Measurements from ENCODE around the gene COPS6. TPM values are rescaled to one million over a fixed set of nuclear protein-coding genes. Genes with fewer than 3 reads are reported as not detected.

COPS6 gene
- total RNA-seq, 1 donor from 2014 or later: 77.4 TPM

DNA sequence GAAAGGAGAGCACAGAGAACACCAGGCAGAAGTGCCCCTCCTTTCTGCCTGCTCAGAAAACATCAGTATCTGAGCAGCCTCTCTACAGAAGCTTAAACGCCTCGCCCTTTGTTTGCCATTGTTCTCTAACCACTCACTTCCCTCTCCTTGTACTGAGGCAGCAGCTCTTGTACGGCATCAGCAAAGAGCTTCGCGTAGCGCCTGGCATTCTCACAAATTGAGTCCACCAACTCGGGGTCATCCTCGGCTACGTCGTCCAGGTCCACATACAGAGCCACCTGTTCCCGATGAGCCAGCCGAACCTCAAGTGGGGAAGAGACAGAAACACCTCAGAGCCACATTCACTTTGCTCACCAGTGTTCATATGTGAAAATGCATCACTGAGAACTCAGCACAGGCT lies 10.7 kb downstream of the COPS6 start:
- Mint-ChIP-seq H3K27me3 (ENCODE audit: unreplicated experiment) (peaks cover 29% of the 10 kb centered on the region), H3K4me1 (ENCODE audit: low read depth, unreplicated experiment) (peaks cover 32% of the 10 kb centered on the region), H3K4me3 (ENCODE audit: unreplicated experiment) (peak overlapping the region; percentile 99), H3K9me3 (ENCODE audit: unreplicated experiment) (peaks cover 31% of the 10 kb centered on the region), H3K36me3 (ENCODE audit: unreplicated experiment) (peaks cover 23% of the 10 kb centered on the region), H3K27ac (ENCODE audit: unreplicated experiment) (peak overlapping the region; percentile 98)
- no peak for DNase-seq
- TF ChIP-seq, protein P1, sequence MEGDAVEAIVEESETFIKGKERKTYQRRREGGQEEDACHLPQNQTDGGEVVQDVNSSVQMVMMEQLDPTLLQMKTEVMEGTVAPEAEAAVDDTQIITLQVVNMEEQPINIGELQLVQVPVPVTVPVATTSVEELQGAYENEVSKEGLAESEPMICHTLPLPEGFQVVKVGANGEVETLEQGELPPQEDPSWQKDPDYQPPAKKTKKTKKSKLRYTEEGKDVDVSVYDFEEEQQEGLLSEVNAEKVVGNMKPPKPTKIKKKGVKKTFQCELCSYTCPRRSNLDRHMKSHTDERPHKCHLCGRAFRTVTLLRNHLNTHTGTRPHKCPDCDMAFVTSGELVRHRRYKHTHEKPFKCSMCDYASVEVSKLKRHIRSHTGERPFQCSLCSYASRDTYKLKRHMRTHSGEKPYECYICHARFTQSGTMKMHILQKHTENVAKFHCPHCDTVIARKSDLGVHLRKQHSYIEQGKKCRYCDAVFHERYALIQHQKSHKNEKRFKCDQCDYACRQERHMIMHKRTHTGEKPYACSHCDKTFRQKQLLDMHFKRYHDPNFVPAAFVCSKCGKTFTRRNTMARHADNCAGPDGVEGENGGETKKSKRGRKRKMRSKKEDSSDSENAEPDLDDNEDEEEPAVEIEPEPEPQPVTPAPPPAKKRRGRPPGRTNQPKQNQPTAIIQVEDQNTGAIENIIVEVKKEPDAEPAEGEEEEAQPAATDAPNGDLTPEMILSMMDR (IDR thresholded peaks at IDR 0.05; ENCODE audit: partially characterized antibody, unreplicated experiment): no peak

DNA sequence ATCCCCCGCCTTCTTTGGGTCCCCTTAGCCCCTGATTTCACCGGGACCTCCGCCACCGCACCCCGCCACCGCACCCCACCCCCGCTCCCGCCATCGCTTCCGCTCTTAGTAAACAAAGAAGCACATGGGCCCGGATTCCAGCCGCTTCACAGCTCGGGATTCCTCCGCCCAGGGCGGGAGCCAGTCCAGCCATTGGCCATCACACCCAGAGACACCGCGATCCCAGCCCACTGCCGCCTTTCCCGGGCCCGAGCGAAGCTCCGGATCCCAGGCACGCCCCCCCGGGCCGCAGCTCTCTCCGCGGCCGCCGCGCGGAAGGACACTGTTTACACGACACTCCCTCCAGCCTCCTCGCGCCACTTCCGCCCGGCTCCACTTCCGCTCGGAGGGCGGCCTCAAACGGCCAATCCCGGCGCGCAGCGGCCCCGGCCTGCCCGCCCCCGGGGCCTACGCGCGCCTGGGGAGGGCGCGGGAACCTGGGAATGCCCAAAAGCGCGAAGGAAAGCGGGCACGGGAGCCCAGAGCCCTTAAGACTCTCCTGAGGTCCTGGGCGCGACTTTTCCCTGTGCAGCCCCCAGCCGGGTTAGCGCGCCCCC lies 11.7 kb downstream of the COPS6 start:
- Mint-ChIP-seq H3K27ac (ENCODE audit: unreplicated experiment) (peak overlapping the region; percentile 98), H3K9me3 (ENCODE audit: unreplicated experiment) (peaks cover 31% of the 10 kb centered on the region), H3K4me3 (ENCODE audit: unreplicated experiment) (peak overlapping the region; percentile 99), H3K27me3 (ENCODE audit: unreplicated experiment) (peaks cover 29% of the 10 kb centered on the region), H3K4me1 (ENCODE audit: low read depth, unreplicated experiment) (peaks cover 28% of the 10 kb centered on the region), H3K36me3 (ENCODE audit: unreplicated experiment) (peaks cover 23% of the 10 kb centered on the region)
- peak; percentile 98 for DNase-seq
- TF ChIP-seq, protein P1 (IDR thresholded peaks at IDR 0.05; ENCODE audit: partially characterized antibody, unreplicated experiment): no peak

DNA sequence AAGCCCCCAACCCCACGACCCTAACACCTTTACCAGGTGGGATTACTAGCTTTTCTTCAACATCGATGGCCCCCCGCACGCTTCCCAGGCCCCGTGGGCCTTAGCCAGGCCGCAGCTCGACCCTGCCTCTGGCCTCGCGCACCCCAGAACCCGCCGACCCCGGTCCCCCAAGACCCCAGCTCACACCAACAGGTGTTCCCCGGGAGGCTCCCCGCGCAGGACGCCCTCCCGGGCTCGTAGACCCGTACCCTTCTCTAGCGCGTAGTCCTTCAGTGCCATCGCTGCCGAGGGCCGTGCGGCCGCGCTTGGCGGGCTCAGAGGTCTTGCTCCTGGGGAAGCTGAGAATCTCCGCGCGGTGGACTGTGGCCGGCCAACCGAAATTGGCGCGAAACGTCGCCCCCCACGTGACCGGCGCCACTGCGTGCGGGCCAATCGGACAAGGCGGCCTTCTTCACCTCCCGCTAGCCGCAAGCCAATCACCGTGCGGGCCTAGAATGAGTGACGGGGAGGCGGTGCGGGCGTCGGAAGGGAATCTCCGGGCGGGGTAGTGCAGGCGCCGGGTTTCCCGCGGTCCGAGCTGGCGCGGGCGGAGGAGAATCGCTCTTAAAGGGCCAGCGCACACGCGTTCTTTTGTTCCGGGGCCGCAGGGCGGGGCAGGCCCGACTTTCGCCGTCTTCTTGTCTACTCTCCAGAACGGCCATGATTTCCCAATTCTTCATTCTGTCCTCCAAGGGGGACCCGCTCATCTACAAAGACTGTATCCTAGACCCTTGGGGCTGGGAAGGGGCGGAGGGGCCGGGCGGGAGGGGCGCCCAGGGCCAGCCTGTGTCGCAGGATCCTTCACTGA lies 12.5 kb downstream of the COPS6 start, which contains the start of the genes AP4M1 and MCM7:
Gene AP4M1 (plus strand): TSS at position 628 of the 847 bp plus-strand sequence. CDS start 72 bp downstream, at position 700.
Gene MCM7 (minus strand): TSS at position 382 of the 847 bp plus-strand sequence. CDS start 103 bp downstream, at position 279.
- peaks cover 23% of the 10 kb centered on the region for H3K36me3 Mint-ChIP-seq (ENCODE audit: unreplicated experiment)
- H3K27me3 Mint-ChIP-seq (ENCODE audit: unreplicated experiment): peaks cover 29% of the 10 kb centered on the region
- peaks cover 28% of the 10 kb centered on the region for H3K4me1 Mint-ChIP-seq (ENCODE audit: low read depth, unreplicated experiment)
- peak within 1 kb of the TSS; percentile 98 for H3K27ac Mint-ChIP-seq (ENCODE audit: unreplicated experiment)
- TF ChIP-seq, protein P1 (IDR thresholded peaks at IDR 0.05; ENCODE audit: partially characterized antibody, unreplicated experiment): peak; percentile 20
- peaks cover 29% of the 10 kb centered on the region for H3K9me3 Mint-ChIP-seq (ENCODE audit: unreplicated experiment)
- DNase-seq: peak; percentile 99
- H3K4me3 Mint-ChIP-seq (ENCODE audit: unreplicated experiment): peak within 1 kb of the TSS; percentile 99

DNA sequence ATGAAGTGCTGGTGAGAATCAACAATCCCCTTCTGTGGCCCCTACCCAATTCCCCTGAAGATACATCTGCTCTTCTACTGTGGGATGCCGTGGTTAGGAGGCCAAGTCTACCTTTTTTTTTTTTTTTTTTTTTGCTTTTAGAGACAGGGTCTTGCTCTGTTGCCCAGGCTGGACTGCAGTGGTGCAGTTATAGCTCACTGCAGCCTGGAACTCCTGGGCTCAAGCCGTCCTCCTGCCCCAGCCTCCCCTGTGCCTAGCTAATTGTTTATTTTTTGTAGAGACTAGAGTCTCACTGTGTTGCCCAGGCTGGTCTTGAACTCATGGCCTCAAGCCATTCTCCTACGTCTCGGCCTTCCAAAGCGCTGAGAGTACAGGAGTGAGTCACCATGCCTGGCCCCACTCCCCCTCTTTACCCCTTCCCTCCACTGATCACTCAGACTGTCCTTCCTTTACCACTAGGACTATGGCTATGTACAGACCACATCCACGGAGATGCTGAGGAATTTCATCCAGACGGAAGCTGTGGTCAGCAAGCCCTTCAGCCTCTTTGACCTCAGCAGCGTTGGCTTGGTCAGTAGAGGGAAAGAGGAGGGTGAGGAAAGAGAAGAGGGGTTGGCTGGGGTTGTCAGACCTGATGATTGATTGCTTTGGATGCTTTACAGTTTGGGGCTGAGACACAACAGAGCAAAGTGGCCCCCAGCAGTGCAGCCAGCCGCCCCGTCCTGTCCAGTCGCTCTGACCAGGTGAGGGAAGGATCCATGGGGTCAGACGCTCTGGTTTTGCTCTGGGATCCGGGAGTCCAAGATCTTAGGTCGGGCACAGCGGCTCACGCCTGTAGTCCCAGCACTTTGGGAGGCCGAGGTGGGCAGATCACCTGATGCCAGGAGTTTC lies 14.4 kb downstream of the COPS6 start:
- TF ChIP-seq, protein P1 (IDR thresholded peaks at IDR 0.05; ENCODE audit: partially characterized antibody, unreplicated experiment): no peak
- no peak for DNase-seq
- Mint-ChIP-seq H3K36me3 (ENCODE audit: unreplicated experiment) (peaks cover 19% of the 10 kb centered on the region), H3K9me3 (ENCODE audit: unreplicated experiment) (peaks cover 20% of the 10 kb centered on the region), H3K4me3 (ENCODE audit: unreplicated experiment) (peak overlapping the region; percentile 91), H3K4me1 (ENCODE audit: low read depth, unreplicated experiment) (peaks cover 18% of the 10 kb centered on the region), H3K27me3 (ENCODE audit: unreplicated experiment) (peaks cover 29% of the 10 kb centered on the region), H3K27ac (ENCODE audit: unreplicated experiment) (peak overlapping the region; percentile 28)
